Bronchial epithelial cell (primary cell): Measurements from ENCODE around the gene LLPH. TPM values are rescaled to one million over a fixed set of nuclear protein-coding genes. Genes with fewer than 3 reads are reported as not detected.
A peak's percentile ranks its signal among the peaks of the same experiment; 100 is the strongest.
"Not testable (repeated sequence)": the region's sequence is repeated elsewhere in the genome, so short reads cannot be mapped to it uniquely, and the experiment has no call there.

ENCODE experiments used
- DNase-seq: peaks from one replicate; pipeline ENCODE4 v3.0.0-alpha.2; 2010; ENCODE audit warnings: low read depth
- FAIRE-seq: peaks from 2 replicates; lab custom pipeline; 2011; peaks lifted over from hg19 to GRCh38; lab: Jason Lieb, UNC
- H3K27me3 ChIP-seq: 2 replicates; pipeline ENCODE4 v1.5.1; 2011; ENCODE audit warnings: low read length; ENCODE audit not compliant: control insufficient read depth, insufficient read depth
- H3K36me3 ChIP-seq: 2 replicates; pipeline ENCODE4 v1.5.1; 2011; ENCODE audit warnings: low read length; ENCODE audit not compliant: control insufficient read depth, insufficient read depth
- H3K4me3 ChIP-seq: 2 replicates; pipeline ENCODE4 v1.5.1; 2011; ENCODE audit warnings: mild to moderate bottlenecking, low read depth, low read length, control low read depth
- total RNA-seq: library from RNA; depleted of rRNA; stranded (reverse); fragments of >200 nt; gene quantifications from 2 replicates; pipeline ENCODE4 v1.2.1, GENCODE V29; 2014
- TF ChIP-seq, protein P1 (sequence below): IDR thresholded peaks from 2 replicates; pipeline ENCODE4 v1.5.1; 2011; ENCODE audit warnings: mild to moderate bottlenecking, moderate library complexity, low read length, control low read depth, inconsistent platforms; ENCODE audit not compliant: insufficient read depth, severe bottlenecking

Gene LLPH
- 6.1 and 6.5 TPM in 2 replicates for total RNA-seq

DNA sequence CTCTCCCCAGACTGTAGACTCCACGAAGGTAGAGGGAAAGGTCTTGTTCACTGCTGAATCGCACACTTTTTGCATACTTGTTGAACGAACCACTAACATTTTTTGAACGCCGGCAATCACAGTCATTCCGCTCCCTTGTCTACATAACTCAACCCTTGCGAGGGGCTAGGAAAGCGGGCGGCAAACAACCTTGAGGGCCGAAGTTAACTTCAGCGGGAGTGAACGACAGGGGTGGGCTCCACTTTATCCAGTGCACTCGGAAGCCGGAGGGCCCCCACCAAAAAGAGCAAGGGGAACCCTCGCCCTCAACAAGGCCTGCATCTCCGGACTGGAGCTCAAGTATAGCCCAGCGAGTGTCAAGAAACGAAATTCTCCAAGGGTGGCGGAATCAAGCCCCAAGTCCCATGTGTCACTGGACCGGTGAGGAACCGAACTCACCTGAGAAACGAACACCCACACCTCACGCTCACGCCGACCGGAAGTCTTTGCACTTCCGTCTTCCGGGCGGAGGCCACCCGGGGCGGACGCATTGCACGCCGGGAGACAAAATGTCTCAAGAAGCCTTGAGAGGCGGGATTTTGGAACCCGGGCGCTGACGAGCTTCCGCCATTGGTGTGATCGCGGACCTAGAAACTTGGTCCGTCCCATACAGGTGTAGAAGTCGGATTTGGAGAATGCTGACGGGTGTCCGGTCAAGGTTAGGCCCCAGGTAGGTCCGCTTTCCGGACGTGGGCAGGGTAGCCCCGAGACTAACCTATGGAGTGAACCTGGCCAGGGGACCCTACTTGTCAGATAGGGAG lies at the start of gene LLPH:
LLPH (minus strand) TSS at position 484 of the 800 bp plus-strand sequence. CDS start 1,644 bp downstream, outside the sequence.
- H3K27me3 ChIP-seq, result no peaks in the 10 kb centered on the region
- TF ChIP-seq, protein P1, sequence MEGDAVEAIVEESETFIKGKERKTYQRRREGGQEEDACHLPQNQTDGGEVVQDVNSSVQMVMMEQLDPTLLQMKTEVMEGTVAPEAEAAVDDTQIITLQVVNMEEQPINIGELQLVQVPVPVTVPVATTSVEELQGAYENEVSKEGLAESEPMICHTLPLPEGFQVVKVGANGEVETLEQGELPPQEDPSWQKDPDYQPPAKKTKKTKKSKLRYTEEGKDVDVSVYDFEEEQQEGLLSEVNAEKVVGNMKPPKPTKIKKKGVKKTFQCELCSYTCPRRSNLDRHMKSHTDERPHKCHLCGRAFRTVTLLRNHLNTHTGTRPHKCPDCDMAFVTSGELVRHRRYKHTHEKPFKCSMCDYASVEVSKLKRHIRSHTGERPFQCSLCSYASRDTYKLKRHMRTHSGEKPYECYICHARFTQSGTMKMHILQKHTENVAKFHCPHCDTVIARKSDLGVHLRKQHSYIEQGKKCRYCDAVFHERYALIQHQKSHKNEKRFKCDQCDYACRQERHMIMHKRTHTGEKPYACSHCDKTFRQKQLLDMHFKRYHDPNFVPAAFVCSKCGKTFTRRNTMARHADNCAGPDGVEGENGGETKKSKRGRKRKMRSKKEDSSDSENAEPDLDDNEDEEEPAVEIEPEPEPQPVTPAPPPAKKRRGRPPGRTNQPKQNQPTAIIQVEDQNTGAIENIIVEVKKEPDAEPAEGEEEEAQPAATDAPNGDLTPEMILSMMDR, result no peak
- DNase-seq, result peak; percentile 88
- FAIRE-seq, result no peak
- H3K36me3 ChIP-seq, result peaks cover 1% of the 10 kb centered on the region
- H3K4me3 ChIP-seq, result peak within 1 kb of the TSS; percentile 81

GRCh38 chr12:66176105-66176900 lies 45.8 kb upstream of the LLPH start:
- Histone ChIP-seq H3K36me3 (no peaks in the 10 kb centered on the region), H3K27me3 (no peaks in the 10 kb centered on the region), H3K4me3 (no peak overlapping the region)
- FAIRE-seq (no peak), DNase-seq (peak; percentile 65)
- TF ChIP-seq, protein P1, result no peak

- not testable (repeated sequence) for DNase-seq, H3K27me3 ChIP-seq, FAIRE-seq, H3K4me3 ChIP-seq, H3K36me3 ChIP-seq
Observed at GRCh38 chr12:66174391-66175325, 44.1 kb upstream of the LLPH start.

DNA sequence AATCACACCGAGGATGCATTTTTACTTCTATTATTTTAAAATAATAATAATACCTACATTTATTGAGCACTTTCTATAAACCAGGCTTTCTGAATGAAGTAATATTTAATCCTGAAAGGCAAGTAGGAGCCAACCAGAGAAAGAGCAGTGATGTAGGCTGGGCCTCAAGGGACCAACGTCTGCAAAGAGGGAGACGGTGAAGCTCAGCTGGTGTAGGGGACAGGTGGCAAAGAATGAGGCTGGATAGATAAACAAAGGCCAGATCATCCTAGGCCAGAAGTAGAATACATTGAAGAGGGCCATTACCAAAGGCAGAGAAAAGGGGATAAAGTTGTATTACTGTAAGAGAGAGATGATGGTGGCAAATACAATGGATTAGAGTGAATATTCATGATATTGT lies 40.1 kb upstream of the LLPH start:
- TF ChIP-seq, protein P1, result no peak
- Histone ChIP-seq H3K4me3 (peak overlapping the region; percentile 74), H3K36me3 (no peaks in the 10 kb centered on the region), H3K27me3 (no peaks in the 10 kb centered on the region)
- FAIRE-seq (no peak), DNase-seq (no peak)

DNA sequence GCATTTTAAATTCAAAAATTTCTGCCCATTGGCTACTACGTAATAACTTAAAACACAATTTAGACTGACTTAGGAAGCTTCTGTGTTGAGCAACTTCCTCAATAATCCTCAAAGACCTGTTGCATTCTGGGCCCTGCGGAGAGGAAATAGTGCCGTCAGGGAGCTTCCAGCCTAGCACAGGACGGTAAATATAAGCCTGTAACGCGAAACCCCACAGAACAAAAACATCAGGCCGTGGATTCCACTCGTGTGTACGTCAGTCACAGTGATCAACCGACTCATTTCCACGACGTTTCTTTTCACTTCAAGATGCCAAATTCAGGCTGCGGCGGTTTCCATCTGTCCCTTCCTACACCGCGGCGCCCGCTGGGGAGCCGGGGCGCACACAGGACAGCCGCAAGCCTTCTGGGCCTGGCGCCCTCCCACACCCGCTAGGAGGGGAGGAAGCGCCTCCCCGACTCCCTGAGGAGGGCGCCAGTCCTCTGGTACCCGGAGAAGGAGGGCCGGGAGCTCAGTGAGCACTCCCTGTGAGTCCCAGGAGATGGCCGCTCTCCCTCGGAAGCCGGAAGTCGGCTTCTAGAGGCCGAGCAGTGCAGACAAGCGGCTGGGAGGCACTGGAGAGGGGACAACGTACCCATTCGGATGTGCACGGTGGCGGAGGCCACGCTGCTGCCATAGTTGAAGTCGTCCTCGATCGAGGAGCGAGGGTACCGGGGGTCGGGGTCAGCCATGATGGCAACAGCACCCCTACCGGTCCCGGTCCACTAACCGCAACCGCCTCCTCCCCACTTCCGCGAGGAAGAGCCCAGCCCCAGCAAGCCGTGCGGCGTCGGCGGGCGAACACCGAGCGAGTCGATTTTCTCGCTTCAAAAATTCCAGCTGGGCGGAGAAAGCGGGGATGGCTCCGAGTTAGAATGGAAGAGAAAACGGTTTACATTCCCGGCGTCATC lies 38.9 kb upstream of the LLPH start, which contains the start of gene TMBIM4:
TMBIM4 (minus strand) TSS at position 776 of the 950 bp plus-strand sequence; CDS start at position 731, 45 bp downstream.
- H3K4me3 ChIP-seq, result peak within 1 kb of the TSS; percentile 74
- no peaks in the 10 kb centered on the region for H3K36me3 ChIP-seq
- FAIRE-seq, result no peak
- TF ChIP-seq, protein P1, result peak; percentile 50
- peak; percentile 82 for DNase-seq
- H3K27me3 ChIP-seq, result no peaks in the 10 kb centered on the region
